Embryonic facial prominence (tissue), 1 donor: Measurements from ENCODE around the gene NRP1.
A peak's percentile ranks its signal among the peaks of the same experiment; 100 is the strongest.
"Not testable (repeated sequence)": the region's sequence is repeated elsewhere in the genome, so short reads cannot be mapped to it uniquely, and the experiment has no call there.

Source experiments
- DNase-seq: peaks from one replicate; pipeline ENCODE4 v3.0.0-alpha.2; 2016; ENCODE audit errors: extremely low spot score

Gene NRP1

GRCh38 chr10:33334153-33334804, at the start of gene NRP1:
TSS of gene NRP1 (minus strand) at chr10:33334667. CDS start at chr10:33334382, 285 bp downstream.
- no peak for DNase-seq

DNA sequence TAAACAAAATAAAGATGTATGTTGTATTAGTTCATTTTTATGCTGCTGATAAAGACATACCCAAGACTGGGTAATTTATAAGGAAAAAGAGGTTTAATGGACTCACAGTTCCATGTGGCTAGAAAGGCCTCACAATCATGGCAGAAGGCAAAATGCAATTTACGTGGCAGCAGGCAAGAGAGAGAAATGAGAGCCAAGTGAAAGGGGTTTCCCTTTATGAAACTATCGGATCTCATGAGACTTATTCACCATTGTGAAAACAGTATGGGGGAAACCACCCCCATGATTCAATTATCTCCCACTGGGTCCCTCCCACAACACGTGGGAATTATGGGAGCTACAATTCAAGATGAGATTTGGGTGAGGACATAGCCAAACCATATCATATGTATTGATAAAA, 49.7 kb upstream of the NRP1 start:
- not testable (repeated sequence) for DNase-seq

DNA sequence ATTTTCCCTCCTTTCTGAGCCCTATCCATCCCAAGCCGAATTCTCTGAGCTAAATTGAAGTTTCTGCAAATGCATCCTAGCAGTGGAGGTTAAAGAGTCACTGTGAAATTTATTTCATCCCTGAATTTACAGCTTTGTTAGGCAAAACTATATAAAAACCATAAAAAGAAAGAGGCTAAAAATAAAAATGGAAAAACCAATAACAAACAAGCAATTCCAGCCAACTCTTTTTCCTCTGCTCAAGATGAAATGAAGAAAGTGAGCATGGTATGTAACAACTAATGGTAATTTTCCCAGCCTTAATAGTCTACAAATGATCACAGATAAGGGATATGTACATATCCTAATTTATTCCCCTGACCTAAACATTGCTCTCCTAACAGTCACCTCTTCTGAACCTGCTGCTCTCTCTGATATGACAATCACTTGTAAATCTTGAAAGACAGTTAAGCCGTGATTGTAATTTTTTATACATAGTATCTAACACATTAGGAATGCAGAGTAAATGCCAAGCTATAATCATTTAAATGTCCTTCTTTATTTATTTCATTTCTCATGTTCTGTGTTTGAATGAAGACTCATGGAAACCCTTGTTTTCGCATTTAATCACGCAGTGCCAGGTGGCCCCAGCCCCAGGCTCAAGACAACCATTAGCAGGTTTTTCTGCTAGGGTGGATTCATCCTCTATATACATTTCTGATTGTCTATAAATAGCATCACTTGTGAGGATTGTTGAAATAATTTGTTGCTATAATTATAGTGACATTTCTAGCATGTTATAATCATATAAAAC, 48.6 kb upstream of the NRP1 start:
- DNase-seq = no peak

- DNase-seq = no peak
Measured at GRCh38 chr10:33382216-33382600, 47.7 kb upstream of the NRP1 start.

DNA sequence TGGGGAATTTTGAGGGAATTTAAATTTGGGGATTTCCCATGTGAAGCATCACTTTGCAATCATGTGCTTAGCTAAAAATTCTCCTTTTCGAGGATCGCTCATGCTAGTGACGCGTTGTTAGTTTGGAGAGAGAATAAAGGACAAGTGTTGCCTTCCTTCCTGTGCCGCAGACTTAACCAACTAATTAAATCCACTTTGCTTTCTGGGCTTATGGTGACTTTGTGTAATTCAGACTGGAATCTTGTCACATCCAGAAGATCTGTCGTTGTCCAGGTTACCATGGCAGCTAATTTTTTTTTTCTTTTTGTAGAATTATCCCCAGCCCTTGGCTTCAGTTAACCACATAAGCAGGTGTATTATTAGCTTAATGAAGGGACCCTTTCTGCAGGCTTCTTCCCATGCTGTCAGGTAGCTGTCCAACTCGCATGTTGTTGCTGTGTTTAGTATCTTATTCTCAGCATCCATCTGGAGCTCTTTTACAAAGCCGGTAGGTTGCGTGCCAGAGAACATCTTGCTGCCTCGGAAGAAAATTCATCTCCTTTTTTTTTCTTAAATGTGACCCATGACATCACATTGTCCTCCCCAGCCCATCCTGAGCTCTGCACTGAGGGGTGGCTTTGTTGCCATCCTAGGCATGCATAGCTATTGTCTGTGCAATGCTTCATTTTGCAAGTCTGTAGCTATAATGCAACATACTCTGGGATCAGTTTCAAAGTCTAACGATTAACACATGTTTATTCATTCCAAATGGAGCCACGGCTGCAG, 47.2 kb upstream of the NRP1 start:
- DNase-seq = peak; percentile 74

GRCh38 chr10:33377658-33378025, 43.2 kb upstream of the NRP1 start:
- DNase-seq = no peak

GRCh38 chr10:33376976-33377657, 42.6 kb upstream of the NRP1 start:
- no peak for DNase-seq

- DNase-seq = no peak
Measured at GRCh38 chr10:33376476-33376875, 42.0 kb upstream of the NRP1 start.

DNA sequence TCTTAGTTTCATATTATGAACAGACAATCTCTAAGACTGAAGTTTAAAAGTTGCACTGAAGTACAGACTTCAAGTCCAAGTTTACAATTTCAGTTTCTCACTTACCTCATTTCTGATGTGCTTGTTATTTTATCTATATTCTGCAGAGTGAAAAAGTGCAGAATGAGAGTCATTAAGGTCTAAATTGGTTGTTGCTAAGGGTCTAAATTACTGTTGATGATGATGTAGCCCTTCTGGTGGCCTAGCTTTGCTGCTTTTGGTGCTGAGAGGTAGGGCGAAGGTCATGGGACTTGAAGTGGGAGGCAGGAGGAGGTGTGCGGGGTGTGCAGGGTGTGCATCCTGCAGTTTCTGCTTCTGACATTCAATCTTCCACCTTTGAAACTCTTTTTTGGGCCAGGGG, 38.8 kb upstream of the NRP1 start:
- no peak for DNase-seq

GRCh38 chr10:33371234-33371633, 36.8 kb upstream of the NRP1 start:
- no peak for DNase-seq

GRCh38 chr10:33370434-33370930, 36.0 kb upstream of the NRP1 start:
- DNase-seq = no peak

GRCh38 chr10:33368086-33368485, 33.6 kb upstream of the NRP1 start:
- DNase-seq = no peak

- no peak for DNase-seq
Measured at GRCh38 chr10:33365871-33366411, 31.5 kb upstream of the NRP1 start.

- DNase-seq = no peak
Measured at GRCh38 chr10:33365301-33365700, 30.8 kb upstream of the NRP1 start.

DNA sequence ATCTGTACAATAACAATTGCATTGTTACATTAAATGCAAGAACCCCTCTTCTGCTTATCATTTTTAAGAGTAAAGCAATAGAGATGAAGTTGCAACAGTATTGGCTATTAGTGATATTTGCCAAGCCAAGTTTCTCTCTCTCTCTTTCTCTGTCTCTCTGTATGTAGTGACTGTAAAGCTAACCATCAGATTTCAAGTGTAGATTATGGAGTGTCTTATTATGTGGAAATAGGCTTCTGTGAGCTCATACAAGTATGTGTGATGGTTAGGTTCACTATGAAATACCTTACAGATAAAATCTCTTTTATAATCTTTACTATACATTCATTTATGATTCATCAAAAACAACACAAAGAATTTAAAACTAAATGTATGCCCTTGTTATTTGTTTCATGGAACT, 28.6 kb upstream of the NRP1 start:
- no peak for DNase-seq

DNA sequence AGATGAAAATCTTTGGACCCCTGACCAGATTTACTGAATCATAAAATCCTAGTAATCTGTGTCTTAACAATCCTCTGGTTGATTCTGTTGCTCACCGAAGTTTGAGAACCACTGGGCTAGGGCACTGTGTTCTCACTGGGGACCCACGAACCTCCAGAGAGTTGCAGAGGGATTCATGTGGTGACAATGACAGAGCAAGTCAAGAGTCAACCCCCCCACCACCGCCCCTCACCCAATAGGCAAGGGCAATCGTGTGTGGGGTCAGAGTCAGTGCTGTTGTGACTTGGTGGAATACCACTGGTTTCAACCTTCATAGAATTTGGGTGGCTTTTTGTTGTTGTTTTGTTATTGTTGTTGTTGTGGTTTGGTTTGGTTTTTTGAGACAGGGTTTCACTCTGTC, 23.5 kb upstream of the NRP1 start:
- no peak for DNase-seq

DNA sequence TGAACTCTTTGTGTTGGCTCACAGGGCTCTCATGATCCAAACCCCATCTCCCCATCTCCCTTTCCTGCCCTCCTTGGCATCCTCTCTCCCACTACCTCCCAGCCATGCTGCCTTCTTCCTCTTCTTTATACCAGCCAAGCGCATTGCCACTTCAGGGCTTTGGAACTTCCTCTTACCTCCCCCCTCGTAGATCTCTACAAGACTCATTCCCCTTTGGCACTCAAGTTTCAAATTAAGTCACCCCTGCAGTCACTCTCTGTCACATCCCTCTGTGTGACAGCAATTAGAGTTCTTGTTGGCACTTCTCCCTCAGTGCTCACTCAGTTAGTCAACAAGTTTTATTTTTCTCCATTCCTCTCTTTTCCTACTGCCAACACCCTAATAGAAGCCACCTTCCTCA, 20.8 kb upstream of the NRP1 start:
- no peak for DNase-seq

DNA sequence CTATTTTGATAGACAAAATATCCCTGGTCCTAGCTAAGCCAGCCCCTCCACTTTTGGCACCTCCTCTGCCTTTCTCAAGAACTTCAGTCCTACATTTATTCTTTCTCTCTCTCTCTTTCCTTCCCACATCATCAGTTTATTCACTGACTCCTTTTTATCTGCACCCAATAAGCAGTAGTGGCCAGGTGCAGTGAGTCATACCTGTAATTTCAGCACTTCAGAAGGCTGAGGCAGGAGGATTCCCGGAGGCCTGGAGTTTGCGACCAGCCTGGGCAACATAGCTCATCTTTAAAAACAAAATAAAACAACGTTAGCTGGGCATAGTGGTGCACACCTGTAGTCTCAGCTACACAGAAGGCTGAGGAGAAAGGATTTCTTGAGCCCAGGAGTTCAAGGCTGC, 19.4 kb upstream of the NRP1 start:
- no peak for DNase-seq

- DNase-seq = no peak
Measured at GRCh38 chr10:33353334-33353733, 18.9 kb upstream of the NRP1 start.

- no peak for DNase-seq
Measured at GRCh38 chr10:33352615-33353014, 18.1 kb upstream of the NRP1 start.

DNA sequence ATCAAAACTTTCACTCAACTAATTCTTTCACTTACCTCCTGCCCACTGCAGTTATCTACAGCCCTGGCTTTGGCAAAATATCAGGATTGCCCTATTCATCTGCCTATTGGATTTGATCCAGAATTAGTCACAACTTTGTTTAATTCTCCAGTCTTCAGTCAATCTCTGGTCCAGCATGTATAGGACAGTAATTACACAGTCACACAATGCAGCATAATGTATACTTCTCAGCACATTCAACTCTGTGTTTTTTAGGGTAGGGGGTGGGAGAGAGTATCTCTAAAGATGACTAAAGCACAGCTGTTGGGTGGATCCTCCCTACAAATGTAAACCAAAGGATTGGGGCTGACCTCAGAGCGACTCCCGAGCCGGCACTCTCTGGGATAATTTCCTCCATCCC, 17.7 kb upstream of the NRP1 start:
- DNase-seq = no peak

DNA sequence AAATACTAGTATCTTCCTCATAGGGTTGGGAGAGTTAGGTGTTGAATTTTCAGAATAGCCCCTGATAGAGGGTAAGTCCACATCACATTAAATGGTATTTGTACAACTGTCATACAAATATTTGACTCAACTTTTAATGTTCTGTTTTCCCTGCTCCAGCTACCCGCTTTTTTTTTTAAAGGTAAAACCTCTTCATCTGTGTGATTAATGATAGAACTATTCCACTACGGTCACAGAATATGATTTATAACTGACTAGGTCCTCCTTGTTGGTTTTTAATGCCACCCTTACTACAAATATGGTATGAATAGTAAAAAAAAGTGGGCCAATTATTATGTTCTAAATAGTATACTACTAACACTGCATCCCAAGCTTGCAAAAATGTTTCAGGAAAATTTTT, 15.6 kb upstream of the NRP1 start:
- no peak for DNase-seq
